ENCODE data around the gene SMLR1.

SMLR1 gene

DNA sequence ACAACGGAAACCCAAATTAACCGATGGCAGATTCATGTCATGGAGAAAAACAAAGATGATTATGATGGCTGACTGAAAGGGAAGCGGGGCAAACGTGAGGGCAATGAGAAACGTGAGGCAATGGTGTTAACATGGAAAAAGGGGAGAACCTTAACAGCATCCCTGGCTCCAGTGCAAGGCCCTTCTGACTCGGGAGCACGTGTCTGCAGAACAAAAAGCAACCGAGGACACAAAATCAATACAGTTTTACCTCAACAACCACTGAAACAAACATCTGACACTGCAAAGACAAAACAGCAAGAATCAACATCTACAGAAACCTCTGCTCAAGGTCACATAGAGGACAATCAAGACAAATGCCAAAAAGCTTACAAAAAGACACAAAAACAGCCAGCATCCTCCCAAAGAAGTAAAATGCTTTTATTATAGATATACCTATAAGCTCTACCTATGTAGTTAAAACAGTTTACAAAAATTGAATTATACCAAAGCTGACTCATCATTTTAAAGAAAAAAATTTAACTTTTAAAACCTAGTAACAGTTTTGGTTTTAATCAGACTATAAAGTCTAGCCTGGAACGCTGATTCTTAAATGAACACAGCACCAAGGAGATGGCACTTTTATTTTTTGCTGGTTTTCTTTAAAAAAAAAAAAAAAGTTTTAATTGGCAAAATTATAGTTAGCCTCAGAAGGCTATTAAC is 43.1 kb downstream of the SMLR1 start:
- Histone ChIP-seq H3K27ac (ENCODE audit: low read length) (no peak overlapping the region), H2AFZ (ENCODE audit: low read depth, low read length) (no peak overlapping the region), H3K79me2 (ENCODE audit: low read length) (no peaks in the 10 kb centered on the region), H3K36me3 (replicated peaks; ENCODE audit: low read depth, low read length) (no peaks in the 10 kb centered on the region), H4K20me1 (ENCODE audit: insufficient read depth, low read length) (no peaks in the 10 kb centered on the region), H3K4me1 (ENCODE audit: low read length) (no peaks in the 10 kb centered on the region), H3K4me2 (ENCODE audit: low read length) (no peak overlapping the region), H3K27me3 (ENCODE audit: low read depth, low read length) (no peaks in the 10 kb centered on the region; the same call in 1 of the 2 replicates), H3K4me3 (ENCODE audit: low read length) (no peak overlapping the region), H3K9ac (ENCODE audit: low read length) (no peak overlapping the region), H3K9me3 (ENCODE audit: insufficient read depth, low read length) (no peaks in the 10 kb centered on the region)
- TF ChIP-seq, protein P1, sequence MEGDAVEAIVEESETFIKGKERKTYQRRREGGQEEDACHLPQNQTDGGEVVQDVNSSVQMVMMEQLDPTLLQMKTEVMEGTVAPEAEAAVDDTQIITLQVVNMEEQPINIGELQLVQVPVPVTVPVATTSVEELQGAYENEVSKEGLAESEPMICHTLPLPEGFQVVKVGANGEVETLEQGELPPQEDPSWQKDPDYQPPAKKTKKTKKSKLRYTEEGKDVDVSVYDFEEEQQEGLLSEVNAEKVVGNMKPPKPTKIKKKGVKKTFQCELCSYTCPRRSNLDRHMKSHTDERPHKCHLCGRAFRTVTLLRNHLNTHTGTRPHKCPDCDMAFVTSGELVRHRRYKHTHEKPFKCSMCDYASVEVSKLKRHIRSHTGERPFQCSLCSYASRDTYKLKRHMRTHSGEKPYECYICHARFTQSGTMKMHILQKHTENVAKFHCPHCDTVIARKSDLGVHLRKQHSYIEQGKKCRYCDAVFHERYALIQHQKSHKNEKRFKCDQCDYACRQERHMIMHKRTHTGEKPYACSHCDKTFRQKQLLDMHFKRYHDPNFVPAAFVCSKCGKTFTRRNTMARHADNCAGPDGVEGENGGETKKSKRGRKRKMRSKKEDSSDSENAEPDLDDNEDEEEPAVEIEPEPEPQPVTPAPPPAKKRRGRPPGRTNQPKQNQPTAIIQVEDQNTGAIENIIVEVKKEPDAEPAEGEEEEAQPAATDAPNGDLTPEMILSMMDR (IDR thresholded peaks at IDR 0.05; ENCODE audit: low read depth, low read length): no peak
- no peak for TF ChIP-seq EZH2phosphoT487 (IDR thresholded peaks at IDR 0.05; ENCODE audit: low read depth)

DNA sequence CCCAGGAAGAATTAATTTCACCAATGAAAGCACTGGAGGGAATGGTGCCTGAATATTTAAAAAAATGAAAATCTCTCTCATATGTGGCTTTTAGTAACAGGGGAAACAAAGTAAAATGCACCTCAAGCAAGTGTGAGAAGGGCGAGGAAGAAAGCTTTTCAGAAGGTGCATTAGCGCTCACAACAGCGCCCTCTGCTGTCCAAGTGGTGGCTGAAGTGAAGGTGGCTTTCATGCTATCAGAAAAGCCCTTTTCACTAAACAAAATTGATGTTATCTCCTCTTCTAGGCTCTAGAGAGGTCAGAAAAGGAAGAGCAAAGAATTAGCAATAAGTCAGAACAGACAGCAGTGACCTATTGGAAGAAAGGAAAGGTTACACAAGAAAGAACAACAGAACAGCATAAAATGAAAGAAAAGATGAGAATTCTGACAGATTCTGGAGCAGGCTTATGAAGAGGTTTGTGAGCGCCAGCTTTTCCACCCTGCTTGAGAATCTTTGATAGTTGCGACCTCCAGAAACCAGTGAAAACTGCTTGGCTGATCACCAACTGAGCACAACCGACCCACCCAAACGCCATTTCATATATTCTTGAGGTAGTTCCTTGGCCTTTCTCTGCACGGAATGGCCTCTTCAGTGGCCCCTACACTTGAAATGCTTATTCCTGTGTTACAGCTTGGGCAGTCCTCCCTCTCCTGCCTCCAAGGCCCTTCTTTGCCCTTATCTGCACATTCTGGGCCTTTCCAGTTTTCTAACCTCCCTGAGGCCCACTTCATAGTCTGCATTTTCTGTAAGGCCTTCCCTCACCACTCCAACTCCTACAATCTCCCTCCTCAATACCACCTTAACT is 45.3 kb downstream of the SMLR1 start:
- Histone ChIP-seq H4K20me1 (ENCODE audit: insufficient read depth, low read length) (no peaks in the 10 kb centered on the region), H3K4me2 (ENCODE audit: low read length) (no peak overlapping the region), H3K4me1 (ENCODE audit: low read length) (no peaks in the 10 kb centered on the region; the same call in 1 of the 2 replicates), H3K79me2 (ENCODE audit: low read length) (no peaks in the 10 kb centered on the region), H3K27me3 (ENCODE audit: low read depth, low read length) (no peaks in the 10 kb centered on the region), H3K9ac (ENCODE audit: low read length) (no peak overlapping the region), H3K9me3 (ENCODE audit: insufficient read depth, low read length) (no peaks in the 10 kb centered on the region), H3K4me3 (ENCODE audit: low read length) (no peak overlapping the region), H3K36me3 (replicated peaks; ENCODE audit: low read depth, low read length) (no peaks in the 10 kb centered on the region), H3K27ac (ENCODE audit: low read length) (no peak overlapping the region), H2AFZ (ENCODE audit: low read depth, low read length) (no peak overlapping the region)
- TF ChIP-seq, protein P1 (IDR thresholded peaks at IDR 0.05; ENCODE audit: low read depth, low read length): peak; percentile 81
- TF ChIP-seq EZH2phosphoT487 (IDR thresholded peaks at IDR 0.05; ENCODE audit: low read depth): no peak

DNA sequence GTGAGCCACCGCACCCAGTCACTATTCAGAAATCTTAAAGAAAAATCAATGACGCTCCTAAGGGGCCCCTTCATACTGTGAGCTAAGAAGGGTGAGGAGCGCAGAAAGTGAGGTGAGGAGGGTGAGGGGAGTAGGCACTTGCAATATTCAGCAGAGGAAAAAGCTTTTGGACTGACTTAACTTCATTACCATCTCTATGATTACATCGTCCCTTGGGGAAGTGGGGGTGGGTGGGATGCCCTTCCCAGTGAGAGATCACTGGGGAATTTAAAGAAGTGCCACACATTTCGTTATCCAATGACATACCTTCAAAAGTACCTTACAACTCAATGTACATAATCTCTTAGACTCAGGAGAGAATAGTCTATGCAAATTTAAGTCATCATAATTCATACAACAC is 46.5 kb downstream of the SMLR1 start:
- H3K79me2 ChIP-seq (ENCODE audit: low read length): no peaks in the 10 kb centered on the region
- H3K4me3 ChIP-seq (ENCODE audit: low read length): no peak overlapping the region
- H4K20me1 ChIP-seq (ENCODE audit: insufficient read depth, low read length): no peaks in the 10 kb centered on the region
- no peak overlapping the region for H3K27ac ChIP-seq (ENCODE audit: low read length)
- H3K9me3 ChIP-seq (ENCODE audit: insufficient read depth, low read length): no peaks in the 10 kb centered on the region
- TF ChIP-seq, protein P1 (IDR thresholded peaks at IDR 0.05; ENCODE audit: low read depth, low read length): no peak
- no peak for TF ChIP-seq EZH2phosphoT487 (IDR thresholded peaks at IDR 0.05; ENCODE audit: low read depth)
- H3K27me3 ChIP-seq (ENCODE audit: low read depth, low read length): no peaks in the 10 kb centered on the region
- no peak overlapping the region for H3K9ac ChIP-seq (ENCODE audit: low read length)
- no peak overlapping the region for H3K4me2 ChIP-seq (ENCODE audit: low read length)
- H2AFZ ChIP-seq (ENCODE audit: low read depth, low read length): no peak overlapping the region
- no peaks in the 10 kb centered on the region; the same call in 1 of the 2 replicates for H3K4me1 ChIP-seq (ENCODE audit: low read length)
- no peaks in the 10 kb centered on the region for H3K36me3 ChIP-seq (replicated peaks; ENCODE audit: low read depth, low read length)

DNA sequence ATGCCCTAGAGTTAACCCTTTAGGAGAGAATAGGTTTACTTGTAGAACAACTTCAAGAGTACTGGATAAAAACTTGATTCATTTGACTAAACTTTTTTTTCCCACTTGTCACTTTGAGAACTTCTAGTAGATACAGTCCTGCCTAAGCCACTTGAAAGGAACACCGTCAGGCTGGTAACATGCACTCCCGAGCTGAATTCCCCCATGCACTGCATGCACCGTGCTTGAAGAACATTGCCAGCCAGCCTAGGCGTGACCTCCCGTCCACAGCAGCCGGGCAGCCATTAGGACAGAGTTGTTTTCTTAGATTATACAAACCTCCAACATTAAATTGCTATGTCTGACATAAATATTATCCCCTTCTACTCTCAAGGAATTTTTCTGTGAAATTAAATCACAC is 52.6 kb downstream of the SMLR1 start:
- H4K20me1 ChIP-seq (ENCODE audit: insufficient read depth, low read length): no peaks in the 10 kb centered on the region
- peaks cover 3% of the 10 kb centered on the region for H3K4me1 ChIP-seq (ENCODE audit: low read length)
- no peak overlapping the region for H3K27ac ChIP-seq (ENCODE audit: low read length)
- H3K9me3 ChIP-seq (ENCODE audit: insufficient read depth, low read length): no peaks in the 10 kb centered on the region
- no peaks in the 10 kb centered on the region; the same call in 1 of the 2 replicates for H3K27me3 ChIP-seq (ENCODE audit: low read depth, low read length)
- H3K79me2 ChIP-seq (ENCODE audit: low read length): no peaks in the 10 kb centered on the region
- H3K4me3 ChIP-seq (ENCODE audit: low read length): no peak overlapping the region
- H3K9ac ChIP-seq (ENCODE audit: low read length): no peak overlapping the region
- TF ChIP-seq, protein P1 (IDR thresholded peaks at IDR 0.05; ENCODE audit: low read depth, low read length): no peak
- no peak for TF ChIP-seq EZH2phosphoT487 (IDR thresholded peaks at IDR 0.05; ENCODE audit: low read depth)
- no peak overlapping the region for H2AFZ ChIP-seq (ENCODE audit: low read depth, low read length)
- no peaks in the 10 kb centered on the region for H3K36me3 ChIP-seq (replicated peaks; ENCODE audit: low read depth, low read length)
- no peak overlapping the region for H3K4me2 ChIP-seq (ENCODE audit: low read length)

Measured in OCI-LY3 (cell line).